CD4-positive, alpha-beta T cell treated with Interleukin-1 beta for 1 hour (primary cell): ENCODE results near the gene PNPLA5.
"Not testable (repeated sequence)": the region's sequence is repeated elsewhere in the genome, so short reads cannot be mapped to it uniquely, and the experiment has no call there.

Source experiments
- DNase-seq, 2 donors: peaks; one replicate each; pipeline ENCODE4 v3.0.0-alpha.2; 2020 to 2022

Gene PNPLA5

GRCh38 chr22:43891360-43892182 lies at the start of gene PNPLA5:
TSS of gene PNPLA5 (minus strand) at chr22:43892013. CDS start at chr22:43891880, 133 bp downstream.
- DNase-seq, result no peak

GRCh38 chr22:43941449-43941848 lies 49.6 kb upstream of the PNPLA5 start:
- DNase-seq, result no peak

- DNase-seq, result no peak
Observed at GRCh38 chr22:43931771-43932170, 40.0 kb upstream of the PNPLA5 start.

GRCh38 chr22:43928908-43929307 lies 37.1 kb upstream of the PNPLA5 start:
- DNase-seq, result no peak

- peak in 1 of 2 donors; percentile 23 for DNase-seq
Observed at GRCh38 chr22:43928468-43928867, 36.7 kb upstream of the PNPLA5 start.

- no peak for DNase-seq
Observed at GRCh38 chr22:43926349-43926710, 34.5 kb upstream of the PNPLA5 start.

GRCh38 chr22:43925433-43926348 lies 33.9 kb upstream of the PNPLA5 start:
- DNase-seq, result no peak

- DNase-seq, result no peak
Observed at GRCh38 chr22:43924877-43925276, 33.1 kb upstream of the PNPLA5 start.

- peak; percentile 73 to 76 for DNase-seq
Observed at GRCh38 chr22:43923631-43924464, 32.0 kb upstream of the PNPLA5 start, which contains the start of gene PNPLA3. TSS of gene PNPLA3 (plus strand) at chr22:43923805. CDS start at chr22:43923912, 107 bp downstream.

- peak in 1 of 2 donors; percentile 7 for DNase-seq
Observed at GRCh38 chr22:43923191-43923590, 31.4 kb upstream of the PNPLA5 start.

GRCh38 chr22:43922123-43922522 lies 30.3 kb upstream of the PNPLA5 start:
- no peak for DNase-seq

GRCh38 chr22:43921370-43921769 lies 29.6 kb upstream of the PNPLA5 start:
- DNase-seq, result no peak

- DNase-seq, result no peak
Observed at GRCh38 chr22:43919106-43919973, 27.5 kb upstream of the PNPLA5 start.

GRCh38 chr22:43917521-43917920 lies 25.7 kb upstream of the PNPLA5 start:
- no peak for DNase-seq

GRCh38 chr22:43911351-43911750 lies 19.5 kb upstream of the PNPLA5 start:
- DNase-seq, result no peak

- no peak for DNase-seq
Observed at GRCh38 chr22:43910178-43910695, 18.4 kb upstream of the PNPLA5 start.

GRCh38 chr22:43909708-43910107 lies 17.9 kb upstream of the PNPLA5 start:
- no peak for DNase-seq

- no peak for DNase-seq
Observed at GRCh38 chr22:43905681-43906080, 13.9 kb upstream of the PNPLA5 start.

- DNase-seq, result peak; percentile 53 to 55
Observed at GRCh38 chr22:43904412-43904811, 12.6 kb upstream of the PNPLA5 start.

- DNase-seq, result not testable (repeated sequence)
Observed at GRCh38 chr22:43903033-43903432, 11.2 kb upstream of the PNPLA5 start.

GRCh38 chr22:43901976-43902643 lies 10.3 kb upstream of the PNPLA5 start:
- no peak for DNase-seq
